Measurements from ENCODE around the gene PPP2R3C. TPM values are rescaled to one million over a fixed set of nuclear protein-coding genes. Genes with fewer than 3 reads are reported as not detected.

Gene PPP2R3C
- total RNA-seq, 1 donor from 2014 or later, result 47.1 TPM

DNA sequence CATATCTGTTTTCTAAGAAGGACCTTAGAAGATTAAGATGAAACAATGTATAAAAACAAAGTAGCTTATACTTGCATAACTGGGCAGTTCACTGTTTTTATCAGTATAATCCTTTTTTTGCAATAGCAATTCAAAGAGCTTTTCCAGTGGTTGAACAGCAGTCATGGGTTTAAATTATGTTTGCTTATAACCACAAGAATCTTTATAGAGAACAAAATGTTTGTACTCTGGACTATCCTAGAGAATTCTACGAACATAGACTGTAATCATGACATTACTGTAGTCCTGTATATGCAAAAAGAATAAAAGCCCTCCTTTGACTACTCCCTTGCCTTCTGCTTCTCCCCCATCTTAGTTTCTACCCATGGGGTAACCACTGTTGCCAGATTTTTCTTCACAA is 70.0 kb downstream of the PPP2R3C start:
- TF ChIP-seq, protein P1, sequence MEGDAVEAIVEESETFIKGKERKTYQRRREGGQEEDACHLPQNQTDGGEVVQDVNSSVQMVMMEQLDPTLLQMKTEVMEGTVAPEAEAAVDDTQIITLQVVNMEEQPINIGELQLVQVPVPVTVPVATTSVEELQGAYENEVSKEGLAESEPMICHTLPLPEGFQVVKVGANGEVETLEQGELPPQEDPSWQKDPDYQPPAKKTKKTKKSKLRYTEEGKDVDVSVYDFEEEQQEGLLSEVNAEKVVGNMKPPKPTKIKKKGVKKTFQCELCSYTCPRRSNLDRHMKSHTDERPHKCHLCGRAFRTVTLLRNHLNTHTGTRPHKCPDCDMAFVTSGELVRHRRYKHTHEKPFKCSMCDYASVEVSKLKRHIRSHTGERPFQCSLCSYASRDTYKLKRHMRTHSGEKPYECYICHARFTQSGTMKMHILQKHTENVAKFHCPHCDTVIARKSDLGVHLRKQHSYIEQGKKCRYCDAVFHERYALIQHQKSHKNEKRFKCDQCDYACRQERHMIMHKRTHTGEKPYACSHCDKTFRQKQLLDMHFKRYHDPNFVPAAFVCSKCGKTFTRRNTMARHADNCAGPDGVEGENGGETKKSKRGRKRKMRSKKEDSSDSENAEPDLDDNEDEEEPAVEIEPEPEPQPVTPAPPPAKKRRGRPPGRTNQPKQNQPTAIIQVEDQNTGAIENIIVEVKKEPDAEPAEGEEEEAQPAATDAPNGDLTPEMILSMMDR (IDR thresholded peaks at IDR 0.05; ENCODE audit: unreplicated experiment), result no peak
- Mint-ChIP-seq H3K36me3 (ENCODE audit: insufficient read depth) (peaks cover 9% of the 10 kb centered on the region), H3K4me3 (ENCODE audit: low read depth) (no peak overlapping the region), H3K27ac (peak overlapping the region; percentile 67), H3K27me3 (no peaks in the 10 kb centered on the region), H3K4me1 (ENCODE audit: low read depth) (peaks cover 7% of the 10 kb centered on the region), H3K9me3 (ENCODE audit: low read depth) (no peaks in the 10 kb centered on the region)
- no peak for DNase-seq (ENCODE audit: low spot score, unreplicated experiment)

DNA sequence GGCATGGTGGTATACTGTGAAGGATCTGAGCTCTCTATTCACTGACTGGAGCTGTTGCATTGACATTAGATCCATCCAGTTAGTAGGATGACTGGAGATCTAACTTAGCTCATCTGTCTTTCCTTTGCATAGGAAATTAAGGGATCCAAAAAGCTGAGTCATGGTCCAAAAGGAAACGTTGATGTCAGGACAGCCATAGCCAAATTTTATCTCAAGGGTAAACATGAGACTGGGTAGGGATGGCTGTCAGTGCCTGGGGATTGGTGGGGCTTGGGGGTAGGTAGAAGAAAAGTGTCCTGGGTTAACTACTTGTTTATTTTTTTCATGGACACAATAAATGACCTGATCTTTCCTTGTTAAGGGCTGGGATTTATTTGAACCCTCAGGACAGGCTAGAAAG is 71.1 kb downstream of the PPP2R3C start:
- H3K4me3 Mint-ChIP-seq (ENCODE audit: low read depth), result no peak overlapping the region
- DNase-seq (ENCODE audit: low spot score, unreplicated experiment), result no peak
- H3K36me3 Mint-ChIP-seq (ENCODE audit: insufficient read depth), result peaks cover 5% of the 10 kb centered on the region
- H3K27me3 Mint-ChIP-seq, result no peaks in the 10 kb centered on the region
- H3K9me3 Mint-ChIP-seq (ENCODE audit: low read depth), result no peaks in the 10 kb centered on the region
- H3K4me1 Mint-ChIP-seq (ENCODE audit: low read depth), result peaks cover 10% of the 10 kb centered on the region
- H3K27ac Mint-ChIP-seq, result no peak overlapping the region
- TF ChIP-seq, protein P1 (IDR thresholded peaks at IDR 0.05; ENCODE audit: unreplicated experiment), result no peak

DNA sequence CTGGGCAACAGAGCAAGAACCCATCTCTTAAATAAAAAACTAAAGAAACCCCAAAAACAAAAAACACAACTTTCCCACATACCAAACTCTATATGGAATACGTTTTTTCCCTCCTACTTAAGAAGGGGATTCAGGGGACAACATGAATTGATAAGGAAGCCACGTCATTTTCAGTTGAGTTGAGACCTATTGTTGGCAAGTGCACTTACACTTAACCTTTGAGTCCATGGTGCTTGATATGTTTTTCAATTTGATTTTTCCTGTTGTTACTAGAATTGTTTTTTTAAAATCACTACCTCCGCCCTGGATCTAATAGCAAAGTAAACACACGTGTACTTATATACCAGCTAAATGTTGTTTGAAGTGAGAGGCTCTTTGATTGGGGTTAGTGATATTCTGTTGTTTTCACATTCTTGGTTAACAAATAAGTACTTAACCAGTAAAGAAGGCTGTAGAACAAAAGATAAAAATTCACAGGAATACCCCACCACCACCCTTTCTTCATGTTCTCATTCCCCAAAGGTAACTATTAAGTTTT is 73.7 kb downstream of the PPP2R3C start:
- peak overlapping the region; percentile 95 for H3K4me3 Mint-ChIP-seq (ENCODE audit: low read depth)
- peaks cover 17% of the 10 kb centered on the region for H3K4me1 Mint-ChIP-seq (ENCODE audit: low read depth)
- peak overlapping the region; percentile 89 for H3K27ac Mint-ChIP-seq
- TF ChIP-seq, protein P1 (IDR thresholded peaks at IDR 0.05; ENCODE audit: unreplicated experiment), result no peak
- H3K9me3 Mint-ChIP-seq (ENCODE audit: low read depth), result no peaks in the 10 kb centered on the region
- peaks cover 3% of the 10 kb centered on the region for H3K36me3 Mint-ChIP-seq (ENCODE audit: insufficient read depth)
- H3K27me3 Mint-ChIP-seq, result no peaks in the 10 kb centered on the region
- DNase-seq (ENCODE audit: low spot score, unreplicated experiment), result no peak

DNA sequence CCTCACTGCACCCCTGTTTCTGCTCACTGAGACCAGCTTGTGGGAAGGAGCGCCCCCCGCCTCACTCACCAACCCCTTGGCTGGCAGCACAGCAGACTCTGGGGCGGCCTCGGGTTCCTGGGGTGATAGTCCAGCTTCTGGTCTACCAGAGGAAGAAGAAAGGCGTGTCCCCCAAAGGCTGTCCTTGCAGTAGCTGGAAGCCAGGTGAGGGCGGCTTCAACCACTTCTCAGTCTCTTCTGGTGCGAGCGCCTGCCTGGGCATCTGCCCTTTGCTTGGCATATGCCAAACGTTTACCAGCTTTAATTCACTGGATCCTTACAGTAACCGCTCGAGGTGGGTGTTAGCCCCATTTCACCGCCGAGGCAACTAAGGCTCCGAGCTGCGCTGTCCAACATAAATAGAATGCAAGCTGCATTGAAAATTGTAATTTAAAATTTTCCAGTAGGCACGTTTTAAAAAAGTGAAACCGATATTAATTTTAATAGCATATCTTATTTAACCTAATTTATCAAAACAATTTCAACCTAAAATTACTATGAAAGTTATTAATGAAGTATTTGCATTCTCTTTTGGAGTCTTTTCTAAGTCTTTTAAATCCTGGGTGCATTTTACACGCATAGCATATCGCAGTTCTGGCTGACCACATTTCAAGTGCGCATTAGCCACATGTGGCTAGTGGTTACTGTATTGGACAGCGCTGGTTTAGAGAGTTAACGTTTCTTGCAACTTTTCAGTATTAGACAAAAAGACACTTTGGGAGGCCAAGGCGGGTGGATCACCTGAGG is 74.8 kb downstream of the PPP2R3C start:
- H3K36me3 Mint-ChIP-seq (ENCODE audit: insufficient read depth), result peaks cover 1% of the 10 kb centered on the region
- TF ChIP-seq, protein P1 (IDR thresholded peaks at IDR 0.05; ENCODE audit: unreplicated experiment), result no peak
- peak overlapping the region; percentile 95 for H3K4me3 Mint-ChIP-seq (ENCODE audit: low read depth)

DNA sequence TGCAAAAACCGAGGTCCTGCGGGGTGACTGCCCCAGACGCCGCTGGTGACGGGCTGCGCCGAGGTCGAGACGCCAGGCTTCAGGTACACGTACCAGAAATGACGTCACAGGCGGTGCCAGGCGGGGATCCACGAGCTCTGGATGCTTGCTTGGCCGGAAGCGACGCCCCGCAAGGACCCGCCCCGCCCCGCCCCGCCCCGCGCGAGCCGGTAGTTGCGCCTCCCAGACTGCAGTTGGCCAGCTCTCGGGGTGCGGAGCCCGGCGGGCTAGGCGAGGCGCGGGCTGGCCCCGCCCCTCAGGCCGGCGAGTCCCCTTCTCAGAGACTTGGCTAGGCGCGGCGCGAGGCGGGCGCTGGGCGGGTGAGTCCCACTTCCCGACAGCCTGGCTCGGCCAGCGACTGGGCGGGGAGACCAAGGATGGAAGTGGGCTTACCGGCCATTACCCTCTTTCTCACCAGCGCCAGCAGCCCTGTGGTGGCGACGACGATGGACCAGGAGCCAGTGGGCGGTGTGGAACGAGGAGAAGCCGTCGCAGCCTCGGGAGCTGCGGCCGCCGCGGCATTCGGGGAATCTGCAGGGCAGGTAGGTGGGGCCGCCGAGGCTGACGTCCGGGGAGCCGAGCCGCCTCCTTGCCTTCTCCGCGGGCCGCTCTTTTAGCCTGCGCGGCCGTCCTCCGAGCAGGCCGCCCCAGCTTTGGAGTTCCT is 75.6 kb downstream of the PPP2R3C start, which contains the start of gene FAM177A1:
Gene FAM177A1, plus strand, starts transcription at position 225 of the 703 bp plus-strand sequence. Its CDS starts 192 bp downstream, at position 417.
- H3K27me3 Mint-ChIP-seq, result no peaks in the 10 kb centered on the region
- no peaks in the 10 kb centered on the region for H3K36me3 Mint-ChIP-seq (ENCODE audit: insufficient read depth)
- H3K9me3 Mint-ChIP-seq (ENCODE audit: low read depth), result no peaks in the 10 kb centered on the region
- peaks cover 17% of the 10 kb centered on the region for H3K4me1 Mint-ChIP-seq (ENCODE audit: low read depth)
- TF ChIP-seq, protein P1 (IDR thresholded peaks at IDR 0.05; ENCODE audit: unreplicated experiment), result no peak
- peak; percentile 99 for DNase-seq (ENCODE audit: low spot score, unreplicated experiment)
- H3K27ac Mint-ChIP-seq, result peak within 1 kb of the TSS; percentile 99
- H3K4me3 Mint-ChIP-seq (ENCODE audit: low read depth), result peak within 1 kb of the TSS; percentile 95

More for the DNA sequence above, 74.8 kb downstream of the PPP2R3C start:
- Mint-ChIP-seq H3K27me3 (no peaks in the 10 kb centered on the region), H3K4me1 (ENCODE audit: low read depth) (peaks cover 17% of the 10 kb centered on the region), H3K9me3 (ENCODE audit: low read depth) (no peaks in the 10 kb centered on the region), H3K27ac (peak overlapping the region; percentile 99)
- no peak for DNase-seq (ENCODE audit: low spot score, unreplicated experiment)
